ENCODE measurements around the gene VSTM5. TPM values are rescaled to one million over a fixed set of nuclear protein-coding genes. Genes with fewer than 3 reads are reported as not detected.

VSTM5 gene
- total RNA-seq, 4 donors from 2014 or later, result 0.13 to 0.19 TPM; not detected in 2

- DNase-seq (ENCODE audit: low spot score in 2 of 2), result no peak
- 91 to 97% methylated on average over 3 of the region's 3 CpGs for WGBS, 2 donors
- intact Hi-C loops (cut with DNase I; ENCODE audit: low total_unique reads), result no loop called here
- TF ChIP-seq CTCF (IDR thresholded peaks at IDR 0.05), result no peak
- no peak for TF ChIP-seq POLR2A (IDR thresholded peaks at IDR 0.05)
- H3K4me3 ChIP-seq (ENCODE audit: low read depth, poor library complexity, severe bottlenecking), result no peak overlapping the region
These were observed 77.4 kb downstream of the VSTM5 start for GRCh38 chr11:93773045-93773477.

- intact Hi-C loops (cut with DNase I; ENCODE audit: low total_unique reads), result no loop called here
- 85 to 93% methylated on average over 4 of the region's 4 CpGs for WGBS, 2 donors
- no peak for TF ChIP-seq CTCF (IDR thresholded peaks at IDR 0.05)
- TF ChIP-seq POLR2A (IDR thresholded peaks at IDR 0.05), result no peak
- DNase-seq (ENCODE audit: low spot score in 2 of 2), result no peak
- no peak overlapping the region for H3K4me3 ChIP-seq (ENCODE audit: low read depth, poor library complexity, severe bottlenecking)
These were observed 78.3 kb downstream of the VSTM5 start for GRCh38 chr11:93772123-93772522.

GRCh38 chr11:93770160-93770559 is 80.3 kb downstream of the VSTM5 start:
- no peak for DNase-seq (ENCODE audit: low spot score in 2 of 2)
- H3K4me3 ChIP-seq (ENCODE audit: low read depth, poor library complexity, severe bottlenecking), result no peak overlapping the region
- WGBS, 2 donors, result 29 to 63% methylated on average over 1 of the region's 1 CpG
- TF ChIP-seq POLR2A (IDR thresholded peaks at IDR 0.05), result no peak
- TF ChIP-seq CTCF (IDR thresholded peaks at IDR 0.05), result no peak
- intact Hi-C loops (cut with DNase I; ENCODE audit: low total_unique reads), result no loop called here

Other genes with a start within 250 kb of the VSTM5 start
- gene CEP295, start 188.9 kb downstream of the VSTM5 start, total RNA-seq, result 10 to 100 TPM; 10.4 to 24.1 (median 12.4) TPM
- gene TAF1D, start 109.1 kb downstream of the VSTM5 start, total RNA-seq, result 10 to 100 TPM; 45.2 to 92.5 (median 70.0) TPM
- gene C11orf54, start 108.9 kb downstream of the VSTM5 start, total RNA-seq, result 10 to 100 TPM; 25.3 to 35.7 (median 32.5) TPM
- gene MED17, start 66.3 kb downstream of the VSTM5 start, total RNA-seq, result 10 to 100 TPM; 25.2 to 42.1 (median 35.5) TPM
- 1 to 10 TPM in 2 of 4 donors, under 1 TPM in 2; 0.04 to 6.6 (median 0.93) TPM for gene HEPHL1, start 170.7 kb upstream of the VSTM5 start, total RNA-seq